ENCODE results near the gene CRK.
"Not testable (repeated sequence)": the region's sequence is repeated elsewhere in the genome, so short reads cannot be mapped to it uniquely, and the experiment has no call there.

Gene CRK

DNA sequence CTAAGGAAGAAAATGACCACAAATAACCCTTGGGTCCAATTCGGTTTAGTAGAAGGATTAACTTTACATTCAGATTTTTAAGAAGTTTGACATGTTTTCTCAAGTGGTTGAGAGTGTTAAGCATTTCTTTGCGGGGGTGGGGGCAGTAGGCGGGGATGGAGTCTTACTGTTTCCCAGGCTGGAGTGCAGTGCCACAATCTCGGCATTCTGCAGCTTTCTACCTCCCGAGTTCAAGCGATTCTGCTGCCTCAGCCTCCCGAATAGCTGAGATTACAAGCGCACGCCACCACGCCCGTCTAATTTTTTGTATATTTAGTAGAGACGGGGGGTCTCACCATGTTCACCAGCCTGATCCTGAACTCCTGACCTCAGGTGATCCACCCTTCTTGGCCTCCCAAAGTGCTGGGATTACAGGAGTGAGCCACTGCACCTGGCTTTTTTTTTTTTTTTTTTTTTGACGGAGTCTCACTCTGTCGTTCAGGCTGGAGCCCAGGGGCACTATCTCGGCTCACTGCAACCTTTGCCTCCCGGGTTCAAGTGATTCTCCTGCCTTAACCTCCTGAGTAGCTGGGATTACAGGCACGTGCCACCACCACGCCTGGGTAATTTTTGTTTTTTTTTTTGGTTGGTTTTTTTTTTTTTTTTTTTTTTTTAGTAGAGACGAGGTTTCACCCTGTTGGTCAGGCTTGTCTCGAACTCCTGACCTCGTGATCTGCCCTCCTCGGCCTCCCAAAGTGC is 68.4 kb downstream of the CRK start:
- DNase-seq (ENCODE audit: low read depth): not testable (repeated sequence)

DNA sequence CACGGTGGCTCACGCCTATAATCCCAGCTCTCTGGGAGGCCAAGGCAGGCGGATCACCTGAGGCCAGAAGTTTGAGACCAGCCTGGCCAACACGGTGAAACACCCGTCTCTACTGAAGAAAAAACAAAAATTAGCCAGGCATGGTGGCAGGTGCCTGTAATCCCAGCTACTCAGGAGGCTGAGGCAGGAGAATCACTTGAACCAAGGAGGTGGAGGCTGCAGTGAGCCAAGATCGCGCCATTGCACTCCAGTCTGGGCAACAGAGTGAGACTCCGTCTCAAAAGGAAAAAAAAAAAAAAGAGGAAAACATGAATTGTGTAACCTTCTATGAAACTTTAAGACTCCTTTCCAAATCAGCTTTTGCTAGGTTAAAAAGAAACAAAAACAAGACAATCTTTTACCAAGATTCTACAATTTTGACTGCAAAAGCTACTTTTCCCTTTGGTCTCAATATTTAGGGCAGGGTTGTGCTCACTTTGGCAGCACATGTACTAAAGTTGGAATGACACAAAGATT is 69.3 kb downstream of the CRK start:
- not testable (repeated sequence) for DNase-seq (ENCODE audit: low read depth)

DNA sequence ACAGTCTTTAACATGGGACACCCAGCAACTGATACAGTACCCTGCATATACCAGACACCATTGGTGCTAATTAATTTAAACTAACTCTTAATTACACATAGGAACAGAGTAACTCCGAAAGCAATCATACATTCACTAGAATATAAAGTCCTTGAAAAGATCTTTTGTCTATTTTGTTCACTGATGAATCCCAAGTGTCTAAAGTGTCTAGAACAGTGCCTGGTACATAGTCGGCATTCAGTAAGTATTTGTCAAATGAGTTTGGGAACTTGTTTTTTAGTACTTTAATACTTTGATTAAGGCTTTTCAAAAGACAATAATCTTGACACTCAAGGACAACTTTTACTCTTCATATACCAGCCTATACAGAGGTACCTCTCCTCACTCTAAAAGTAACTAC is 69.8 kb downstream of the CRK start:
- no peak for DNase-seq (ENCODE audit: low read depth)

DNA sequence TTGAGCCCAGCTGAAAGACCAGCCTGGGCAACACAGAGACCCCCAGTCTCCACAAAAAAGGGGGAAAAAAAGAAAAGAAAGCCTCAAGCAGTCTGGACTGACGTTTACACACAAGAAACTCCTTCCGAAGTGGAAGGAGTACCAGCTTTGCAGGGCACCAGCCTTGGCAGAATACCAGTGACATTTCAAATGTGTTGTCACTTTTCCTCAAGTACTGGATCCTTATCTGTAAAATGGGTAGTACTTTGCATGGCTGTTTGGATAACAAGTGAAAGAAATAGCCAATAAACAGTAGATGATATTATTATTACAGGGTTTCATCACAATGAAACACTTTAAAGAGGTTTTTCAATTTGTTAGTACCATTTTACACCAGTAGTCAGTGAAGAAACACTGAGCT is 70.2 kb downstream of the CRK start:
- no peak for DNase-seq (ENCODE audit: low read depth)

DNA sequence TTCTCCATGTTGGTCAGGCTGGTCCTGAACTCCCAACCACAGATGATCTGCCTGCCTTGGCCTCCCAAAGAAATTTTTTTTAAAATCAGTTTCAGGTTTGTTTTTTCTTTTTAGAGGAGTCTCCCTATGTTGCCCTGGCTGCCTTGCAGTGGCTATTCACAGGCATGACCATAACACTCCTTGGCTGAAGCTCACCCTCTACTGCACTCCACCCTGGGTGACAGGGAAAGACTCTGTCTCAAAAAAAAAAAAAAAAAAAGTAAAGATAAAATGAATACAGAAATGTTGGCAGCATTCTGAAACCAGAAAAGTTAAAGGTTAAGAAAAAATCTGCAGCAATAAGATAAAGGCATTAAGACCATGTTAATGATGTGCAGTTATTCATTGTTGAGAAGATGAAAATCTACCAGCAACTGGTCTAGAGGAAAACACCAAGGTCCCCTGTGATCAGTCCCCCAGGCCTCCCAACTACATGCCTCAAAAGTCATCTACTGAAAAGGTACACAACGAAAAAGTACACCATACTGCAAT is 71.1 kb downstream of the CRK start:
- DNase-seq (ENCODE audit: low read depth): no peak

DNA sequence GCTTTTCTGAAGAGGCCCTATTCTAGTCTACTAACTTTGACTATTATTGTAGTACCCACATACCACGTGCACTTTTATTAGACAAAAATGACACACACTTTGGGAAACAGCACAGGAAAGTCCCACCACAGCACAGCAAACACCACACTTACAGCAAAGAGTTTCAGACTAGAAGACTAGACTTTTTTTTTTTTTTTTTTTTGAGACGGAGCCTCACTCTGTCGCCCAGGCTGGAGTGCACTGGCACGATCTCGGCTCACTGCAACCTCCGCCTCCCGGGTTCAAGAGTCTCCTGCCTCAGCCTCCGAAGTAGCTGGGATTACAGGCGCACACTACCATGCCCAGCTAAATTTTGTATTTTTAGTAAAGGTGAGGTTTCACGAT is 76.1 kb downstream of the CRK start:
- DNase-seq (ENCODE audit: low read depth): no peak

DNA sequence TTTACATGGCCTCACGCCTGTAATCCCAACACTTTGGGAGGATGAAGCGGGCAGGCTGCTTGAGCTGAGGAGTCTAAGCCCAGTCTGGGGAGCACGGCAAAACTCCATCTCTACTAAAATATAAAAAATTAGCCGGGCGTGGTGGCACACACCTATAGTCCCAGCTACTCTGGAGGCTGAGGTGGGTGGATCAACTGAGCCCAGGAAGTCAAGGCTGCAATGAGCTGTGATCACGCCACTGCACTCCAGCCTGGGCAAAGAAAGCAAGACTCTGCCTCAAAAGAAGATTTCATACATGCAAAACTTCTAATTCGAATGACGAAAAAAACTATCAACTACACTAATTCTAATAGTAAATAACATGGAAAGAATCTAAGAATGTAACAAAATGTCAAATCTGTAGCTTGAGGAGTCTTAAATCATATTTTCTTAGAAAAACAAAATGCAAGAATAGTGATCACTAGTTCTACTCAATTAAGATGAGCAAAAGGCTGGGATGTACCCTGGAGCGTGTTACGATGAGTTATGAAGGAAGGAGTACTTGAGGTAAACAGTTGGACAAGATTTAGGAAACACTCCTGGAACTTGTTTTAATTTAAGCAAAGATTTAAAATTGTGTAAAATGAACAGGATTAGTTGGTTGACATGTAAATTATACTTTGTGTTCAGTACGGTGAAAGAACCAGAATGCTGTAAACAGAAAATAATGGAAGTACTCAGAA is 76.7 kb downstream of the CRK start:
- no peak for DNase-seq (ENCODE audit: low read depth)

DNA sequence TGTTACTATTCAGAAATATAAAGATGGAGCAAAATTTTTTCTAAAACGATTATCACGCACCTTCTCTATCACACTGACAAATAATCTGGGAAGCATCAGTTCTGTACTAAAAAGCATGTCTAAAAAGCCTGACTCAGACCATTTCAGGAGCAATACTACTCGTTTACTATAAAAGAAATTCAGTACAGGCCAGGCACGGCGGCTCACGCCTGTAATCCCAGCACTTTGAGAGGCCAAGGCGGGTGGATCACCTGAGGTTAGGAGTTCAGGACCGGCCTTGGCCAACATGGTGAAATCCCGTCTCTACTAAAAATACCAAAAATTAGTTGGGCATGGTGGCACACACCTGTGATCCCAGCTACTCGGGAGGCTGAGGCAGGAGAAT is 77.6 kb downstream of the CRK start:
- DNase-seq (ENCODE audit: low read depth): not testable (repeated sequence)

DNA sequence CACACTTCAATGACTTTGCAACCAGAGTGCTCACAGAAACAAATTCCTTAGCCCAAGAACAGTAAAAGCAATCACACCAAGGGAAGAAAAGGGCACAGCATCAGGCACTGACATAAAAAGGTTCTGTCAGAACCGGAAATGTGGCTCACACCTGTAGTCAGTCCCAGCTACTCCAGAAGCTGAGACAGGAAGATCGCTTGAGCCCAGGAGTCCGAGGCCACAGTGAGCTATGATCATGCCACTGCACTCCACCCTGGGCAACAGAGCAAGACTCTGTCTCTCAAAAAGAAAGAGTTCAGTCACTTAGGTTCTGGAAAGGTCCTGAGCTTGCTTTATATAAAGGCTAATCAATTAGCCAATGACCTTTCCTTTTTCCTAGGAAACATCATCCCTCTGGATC is 78.7 kb downstream of the CRK start:
- no peak for DNase-seq (ENCODE audit: low read depth)

DNA sequence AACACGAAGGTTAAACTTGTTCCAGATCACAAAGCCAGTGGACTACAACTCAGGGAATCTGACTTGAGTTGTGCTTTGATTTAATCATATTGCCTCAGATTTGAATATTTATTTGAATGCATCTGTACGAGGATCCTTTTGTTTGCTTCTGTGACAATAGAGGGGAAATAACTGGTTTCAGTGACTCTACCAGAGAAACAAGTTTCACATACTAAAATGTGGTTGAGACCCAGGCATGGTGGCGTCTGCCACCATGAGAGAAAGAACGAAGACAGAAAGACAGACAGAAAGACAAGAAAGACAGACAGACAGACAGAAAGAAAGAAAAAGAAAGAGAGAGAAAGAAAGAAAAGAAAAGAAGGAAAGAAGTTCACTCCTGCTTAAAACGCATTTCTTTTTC is 80.0 kb downstream of the CRK start:
- DNase-seq (ENCODE audit: low read depth): no peak

DNA sequence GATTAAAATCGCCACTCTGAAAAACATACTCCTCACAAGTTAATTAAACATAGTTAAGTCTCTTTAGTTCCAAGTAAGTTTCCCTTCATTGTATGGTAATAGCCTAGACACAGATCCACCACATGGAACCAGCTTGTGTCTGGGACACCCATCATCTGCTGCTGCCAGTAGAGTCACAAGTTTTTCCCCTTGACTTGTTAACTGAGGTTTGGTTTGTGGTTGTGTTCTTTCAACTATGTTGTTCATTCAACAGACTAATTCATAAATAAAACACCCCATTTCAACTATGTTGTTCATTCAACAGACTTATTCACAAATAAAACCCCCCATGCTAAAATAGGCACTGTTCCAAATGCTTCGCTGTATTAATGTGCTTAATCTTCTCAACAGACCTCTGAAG is 80.4 kb downstream of the CRK start:
- no peak for DNase-seq (ENCODE audit: low read depth)

DNA sequence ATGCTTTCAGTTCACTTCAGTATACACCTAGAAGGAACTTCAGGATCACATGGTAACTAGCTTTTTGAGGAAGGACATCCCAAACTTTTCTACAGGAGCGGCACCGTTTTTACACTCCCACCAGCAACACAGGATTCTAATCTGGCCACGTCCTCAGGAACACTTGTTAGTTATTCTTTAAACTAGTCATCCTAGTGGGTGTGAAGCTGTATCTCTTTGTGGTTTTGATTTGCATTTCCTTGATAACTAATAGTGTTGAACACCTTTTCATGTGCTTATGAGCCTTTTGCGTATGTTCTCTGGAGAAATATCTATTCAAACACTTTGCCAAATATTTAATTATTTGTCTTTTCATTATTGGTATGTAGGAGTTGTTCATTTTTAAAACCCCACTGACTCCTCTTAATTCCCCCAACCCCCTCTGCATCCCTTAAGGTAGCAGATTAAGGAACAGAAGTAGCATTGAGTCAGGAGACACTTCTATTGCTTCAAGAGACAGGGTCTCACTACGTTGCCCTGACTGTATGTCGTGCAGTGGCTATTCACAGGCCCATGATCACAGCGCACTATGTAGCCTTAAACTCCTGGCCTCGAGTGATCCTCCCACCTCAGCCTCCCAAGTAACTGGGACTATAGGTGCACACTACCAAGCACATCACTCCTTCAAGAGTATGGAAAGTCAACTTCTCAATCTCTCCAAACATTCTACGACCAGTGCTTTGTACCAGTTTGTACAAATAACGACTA is 81.4 kb downstream of the CRK start:
- DNase-seq (ENCODE audit: low read depth): no peak

DNA sequence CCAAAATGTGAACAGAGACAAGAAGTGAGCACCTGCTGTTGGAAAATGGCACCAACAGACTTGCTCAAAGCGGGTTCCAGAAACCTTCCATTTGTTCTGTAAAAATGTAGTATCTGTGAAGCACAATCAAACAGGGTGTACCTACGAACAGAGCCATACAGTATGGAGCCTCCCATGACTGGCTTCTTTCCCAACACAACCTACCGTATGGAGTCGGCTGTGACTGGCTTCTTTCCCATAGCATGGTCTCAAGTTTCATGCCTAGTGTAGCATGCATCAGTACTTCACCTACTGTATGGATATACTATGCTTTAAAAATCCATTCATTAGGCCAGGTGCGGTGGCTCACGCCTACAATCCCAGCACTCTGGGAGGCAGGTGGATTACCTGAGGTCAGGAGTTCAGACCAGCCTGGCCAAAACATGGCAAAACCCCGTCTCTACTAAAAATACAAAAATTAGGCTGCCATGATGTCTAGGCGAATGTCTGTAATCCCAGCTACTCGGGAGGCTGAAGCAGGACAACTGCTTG is 82.3 kb downstream of the CRK start:
- no peak for DNase-seq (ENCODE audit: low read depth)

DNA sequence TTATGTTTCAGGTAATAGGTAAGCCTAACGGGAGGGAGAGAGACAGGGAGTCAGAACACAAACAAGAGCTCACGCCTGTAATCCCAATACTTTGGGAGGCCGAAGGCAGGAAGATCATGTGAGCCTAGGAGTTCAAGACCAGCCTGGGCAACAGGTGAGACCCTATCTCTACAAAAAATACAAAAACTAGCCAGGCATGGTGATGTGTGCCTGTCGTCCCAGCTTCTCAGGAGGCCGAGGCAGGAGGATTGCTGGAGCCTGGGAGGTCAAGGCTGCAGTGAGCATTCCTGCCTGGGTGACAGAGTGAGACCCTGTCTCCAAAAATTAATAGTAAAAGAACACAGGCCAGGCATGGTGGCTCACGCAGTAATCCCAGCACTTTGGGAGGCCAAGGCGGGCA is 83.4 kb downstream of the CRK start:
- no peak for DNase-seq (ENCODE audit: low read depth)

DNA sequence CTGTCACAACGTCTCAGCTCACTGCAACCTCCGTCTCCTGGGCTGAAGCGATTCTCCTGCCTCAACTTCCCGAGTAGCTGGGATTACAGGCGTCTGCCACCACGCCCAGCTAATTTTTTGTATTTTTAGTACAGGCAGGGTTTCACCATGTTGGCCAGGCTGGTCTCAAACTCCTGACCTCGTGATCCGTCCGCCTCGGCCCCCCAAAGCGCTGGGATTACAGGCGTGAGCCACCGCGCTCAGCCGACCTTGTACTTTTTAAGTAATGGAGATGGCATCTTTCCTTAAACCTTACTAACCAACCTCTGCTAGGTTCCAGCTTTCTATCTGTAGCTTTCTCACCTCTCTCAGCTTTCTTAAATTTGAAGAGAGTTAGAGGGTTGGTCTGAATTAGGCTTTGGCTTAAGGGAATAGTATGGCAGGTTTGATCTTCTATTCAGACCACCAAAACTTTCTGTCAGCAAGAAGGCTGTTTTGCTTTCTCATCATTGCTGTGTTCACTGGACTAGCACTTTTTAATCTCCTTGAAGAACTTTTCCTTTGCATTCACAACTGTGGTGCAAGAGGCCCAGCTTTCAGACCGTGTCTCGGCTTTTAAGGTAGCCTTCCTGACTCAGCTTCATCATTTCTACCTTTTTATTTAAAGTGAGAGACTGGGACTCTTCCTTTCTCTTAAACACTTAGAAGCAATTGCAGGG is 84.0 kb downstream of the CRK start:
- no peak for DNase-seq (ENCODE audit: low read depth)

Measured in non-pigmented ciliary epithelial cell (primary cell).